Hepatocyte (in vitro differentiated cells): Measurements from ENCODE around the gene ZNF330.

Source experiments
- CTCF ChIP-seq: fragments of 200-600 bp; sonication (generic); IDR thresholded peaks from 2 replicates; pipeline ENCODE4 v1.5.1; 2016; ENCODE audit warnings: antibody characterized with exemption, mild to moderate bottlenecking; ENCODE audit not compliant: poor library complexity
- EZH2 ChIP-seq: fragments of 200-600 bp; sonication (generic); IDR thresholded peaks from 2 replicates; pipeline ENCODE4 v1.6.1; 2016; ENCODE audit warnings: antibody characterized with exemption, mild to moderate bottlenecking, borderline replicate concordance
- EZH2phosphoT487 ChIP-seq: fragments of 200-600 bp; sonication (generic); IDR thresholded peaks from one replicate; pipeline ENCODE4 v1.6.1; 2018; ENCODE audit warnings: antibody characterized with exemption, mild to moderate bottlenecking, low read depth, moderate library complexity; ENCODE audit not compliant: unreplicated experiment, severe bottlenecking

- TF ChIP-seq CTCF (no peak), EZH2phosphoT487 (no peak), EZH2 (no peak)
Measured at GRCh38 chr4:141229408-141230101, 8.9 kb downstream of the ZNF330 start.
